HFFc6 (cell line): ENCODE measurements around the gene CROCC. TPM values are rescaled to one million over a fixed set of nuclear protein-coding genes. Genes with fewer than 3 reads are reported as not detected.
A peak's percentile ranks its signal among the peaks of the same experiment; 100 is the strongest.

Source experiments
- DNase-seq: peaks from one replicate; pipeline ENCODE4 v3.0.0-alpha.2; 2018
- H3K27ac Mint-ChIP-seq: 2 replicates; pipeline ENCODE4 v1.8.0; 2020; ENCODE audit warnings: mild to moderate bottlenecking, mixed read lengths
- H3K27me3 Mint-ChIP-seq: 2 replicates; pipeline ENCODE4 v1.8.0; 2021; ENCODE audit warnings: mild to moderate bottlenecking, moderate library complexity, mixed read lengths; ENCODE audit not compliant: insufficient read depth
- H3K36me3 Mint-ChIP-seq: 2 replicates; pipeline ENCODE4 v1.8.0; 2021; ENCODE audit warnings: low read depth, mixed read lengths
- H3K4me1 Mint-ChIP-seq: 2 replicates; pipeline ENCODE4 v1.8.0; 2020; ENCODE audit warnings: low read depth, mixed read lengths
- H3K4me3 Mint-ChIP-seq: 2 replicates; pipeline ENCODE4 v1.8.0; 2020; ENCODE audit warnings: mild to moderate bottlenecking, moderate library complexity, mixed read lengths
- H3K9me3 Mint-ChIP-seq: 2 replicates; pipeline ENCODE4 v1.8.0; 2020; ENCODE audit warnings: mild to moderate bottlenecking, mixed read lengths
- CTCF ChIP-seq: fragments of 200-600 bp; sonication (generic); IDR thresholded peaks from 2 replicates; pipeline ENCODE4 v1.5.0; 2021; ENCODE audit warnings: antibody characterized with exemption, mild to moderate bottlenecking
- total RNA-seq, 6 experiments: library from RNA; stranded (reverse); fragmentation: NEBNext Ultra II Directional; extraction: Animal tissue kit (Norgen Biotek cat#: 25700); gene quantifications; 2 replicates in 1 of 6; 3 replicates in 5 of 6; pipeline ENCODE4 v1.2.3, GENCODE V29; 2021

CROCC gene
- total RNA-seq, 6 experiments from 2014 or later: 10.3 to 14.6 (median 12.5) TPM

DNA sequence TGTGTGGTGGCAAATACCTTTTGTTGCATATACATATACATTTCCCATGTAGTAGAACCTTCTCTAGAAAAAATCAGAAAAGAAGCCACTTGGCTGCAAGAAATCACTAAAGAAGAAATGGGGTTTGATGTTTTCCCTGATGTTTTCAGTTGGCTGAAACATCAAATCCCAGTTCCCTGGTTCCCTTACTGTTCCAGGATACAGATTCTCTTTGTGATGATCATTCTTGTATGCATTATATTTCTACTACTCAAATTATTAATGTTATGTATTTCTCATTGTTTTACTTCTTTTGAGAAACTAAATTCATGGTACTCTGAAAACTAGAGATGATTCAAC lies 18.3 kb upstream of the CROCC start:
- no peak for DNase-seq
- H3K27ac Mint-ChIP-seq: no peak overlapping the region; the same call in 1 of the 2 replicates
- H3K36me3 Mint-ChIP-seq: no peaks in the 10 kb centered on the region
- H3K27me3 Mint-ChIP-seq: no peaks in the 10 kb centered on the region
- TF ChIP-seq CTCF: no peak; the same call in 1 of the 2 replicates
- no peak overlapping the region for H3K4me3 Mint-ChIP-seq
- no peaks in the 10 kb centered on the region for H3K9me3 Mint-ChIP-seq
- peaks cover 7% of the 10 kb centered on the region; the same call in 1 of the 2 replicates for H3K4me1 Mint-ChIP-seq

DNA sequence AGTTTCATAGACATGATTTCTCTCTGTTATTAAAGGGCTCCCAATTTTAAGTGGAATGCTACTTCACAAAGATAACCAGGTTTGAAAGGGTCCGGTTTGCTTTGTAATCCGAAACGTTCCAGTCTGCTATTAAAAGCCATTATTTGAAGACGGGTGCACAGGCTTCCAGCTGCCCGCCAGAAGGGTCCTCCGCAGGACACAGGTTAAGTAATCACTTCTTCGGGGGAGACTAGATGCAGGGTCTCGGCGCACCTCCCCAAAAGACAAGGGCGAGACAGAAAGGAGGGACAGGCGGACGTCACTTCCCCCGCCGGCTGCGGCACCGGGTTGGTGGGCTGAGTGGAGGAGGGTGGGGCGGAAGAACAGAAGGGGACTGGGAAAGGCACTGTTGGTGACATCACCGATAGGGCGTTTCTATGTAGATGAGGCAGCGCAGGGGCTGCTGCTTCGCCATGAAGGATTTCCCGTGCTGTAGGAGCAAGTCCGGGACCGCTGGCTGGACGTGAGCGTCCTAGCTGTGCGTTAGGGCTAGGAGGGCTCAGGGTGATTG lies 17.1 kb upstream of the CROCC start:
- no peak for TF ChIP-seq CTCF
- no peak overlapping the region for H3K4me3 Mint-ChIP-seq
- no peaks in the 10 kb centered on the region for H3K36me3 Mint-ChIP-seq
- peak; percentile 99 for DNase-seq
- no peak overlapping the region for H3K27ac Mint-ChIP-seq
- H3K9me3 Mint-ChIP-seq: no peaks in the 10 kb centered on the region
- no peaks in the 10 kb centered on the region for H3K27me3 Mint-ChIP-seq
- H3K4me1 Mint-ChIP-seq: peaks cover 7% of the 10 kb centered on the region; the same call in 1 of the 2 replicates

DNA sequence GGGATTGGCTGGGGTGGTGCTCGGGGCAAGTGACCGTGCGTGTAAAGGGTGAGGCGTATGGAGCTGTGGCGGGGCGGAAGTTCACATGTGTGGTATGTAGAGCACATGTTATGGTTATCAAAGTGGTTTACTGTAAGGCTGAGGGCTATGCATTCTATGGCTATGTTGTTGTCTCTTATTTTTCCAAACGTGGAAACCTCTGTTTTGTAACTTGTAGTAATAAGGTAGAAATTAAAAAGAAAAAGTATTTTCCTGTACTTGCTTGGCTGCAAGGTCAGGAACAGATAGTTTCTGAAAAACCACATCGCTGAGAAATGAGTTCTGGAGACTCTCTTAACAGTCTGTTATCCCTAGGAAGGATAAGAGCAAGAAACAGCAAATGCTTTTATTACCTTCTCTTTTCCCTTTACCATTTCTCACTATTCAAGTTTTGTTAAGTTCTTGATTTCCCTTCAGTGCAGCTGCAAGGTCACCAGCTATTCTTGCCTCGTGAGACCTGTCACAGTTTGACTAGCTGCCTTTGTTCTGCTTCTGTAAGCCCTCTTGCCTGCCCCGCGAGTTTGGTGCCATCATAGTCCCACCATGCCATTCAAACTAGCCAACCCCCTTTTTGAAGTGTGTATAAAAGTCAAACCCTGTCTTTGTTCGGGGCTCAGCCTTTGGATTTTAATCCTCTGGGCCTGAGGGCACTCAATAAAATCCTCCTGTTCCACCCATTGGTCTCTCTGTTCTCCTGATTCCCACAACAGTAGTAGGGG lies 16.4 kb upstream of the CROCC start:
- DNase-seq: peak; percentile 96
- Mint-ChIP-seq H3K4me3 (no peak overlapping the region), H3K27me3 (no peaks in the 10 kb centered on the region), H3K4me1 (peaks cover 7% of the 10 kb centered on the region; the same call in 1 of the 2 replicates), H3K27ac (no peak overlapping the region), H3K36me3 (no peaks in the 10 kb centered on the region), H3K9me3 (no peaks in the 10 kb centered on the region)
- TF ChIP-seq CTCF: no peak

DNA sequence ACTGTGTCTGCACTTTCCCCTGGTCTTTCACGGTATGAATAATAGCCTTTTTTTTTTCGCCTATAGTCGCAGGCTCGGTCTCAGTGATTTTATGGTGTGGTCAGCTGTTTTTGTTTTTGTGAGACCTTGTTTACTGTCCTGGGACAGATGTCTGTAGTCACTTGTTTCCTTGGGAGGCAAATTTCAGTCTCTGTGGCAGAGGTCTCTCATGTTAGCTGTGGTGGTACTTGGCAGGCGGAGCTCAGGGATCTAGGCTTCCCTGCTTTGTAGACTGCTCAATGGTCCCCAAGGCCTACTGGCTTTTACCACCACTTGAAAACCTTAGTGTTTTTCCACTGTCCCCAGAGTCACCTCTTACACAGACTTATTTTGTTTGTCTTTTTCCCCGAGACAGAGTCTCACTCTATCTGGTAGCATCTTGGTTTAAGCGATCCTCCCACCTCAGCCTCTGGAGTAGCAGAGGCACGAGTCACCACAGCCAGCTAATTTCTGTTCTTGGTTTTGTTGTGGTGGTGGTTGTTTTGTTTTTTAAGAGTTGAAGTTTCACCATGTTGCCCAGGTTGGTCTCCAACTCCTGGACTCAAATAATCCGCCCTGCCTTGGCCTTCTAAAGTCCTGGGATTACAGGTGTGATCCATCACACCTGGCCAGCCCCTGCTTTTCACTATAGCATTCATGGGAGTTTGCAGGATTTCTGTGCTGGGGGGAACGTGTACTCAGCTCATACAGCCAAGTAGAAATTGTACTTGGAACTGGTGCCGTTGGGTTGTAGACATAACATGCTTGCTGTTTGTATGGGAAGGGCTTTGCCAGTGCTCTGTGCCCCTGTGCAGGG lies 15.6 kb upstream of the CROCC start:
- Mint-ChIP-seq H3K36me3 (no peaks in the 10 kb centered on the region), H3K9me3 (no peaks in the 10 kb centered on the region), H3K27me3 (no peaks in the 10 kb centered on the region)

More for the DNA sequence above, 15.6 kb upstream of the CROCC start:
- H3K4me3 Mint-ChIP-seq: 0 out of 2 replicates have a peak overlapping the region, but pooled peaks have one; percentile 27
- TF ChIP-seq CTCF: no peak
- H3K27ac Mint-ChIP-seq: no peak overlapping the region
- DNase-seq: peak; percentile 76
- peaks cover 7% of the 10 kb centered on the region; the same call in 1 of the 2 replicates for H3K4me1 Mint-ChIP-seq
